Mesothelial cell of epicardium (in vitro differentiated cells): ENCODE data around the gene CIZ1. TPM values are rescaled to one million over a fixed set of nuclear protein-coding genes. Genes with fewer than 3 reads are reported as not detected.

Experiments
- DNase-seq, 2 experiments: peaks; one replicate each; pipeline ENCODE4 v3.0.0; 2021; ENCODE audit warnings: low spot score in 2 of 2; ENCODE audit not compliant: unreplicated experiment in 2 of 2
- H3K27ac Mint-ChIP-seq: 2 replicates; pipeline ENCODE4 v1.8.0; 2021; ENCODE audit warnings: mixed read lengths
- H3K27me3 Mint-ChIP-seq: 2 replicates; pipeline ENCODE4 v1.8.0; 2021; ENCODE audit warnings: low read depth, mixed read lengths
- H3K36me3 Mint-ChIP-seq: 2 replicates; pipeline ENCODE4 v1.8.0; 2021; ENCODE audit warnings: mixed read lengths
- H3K4me1 Mint-ChIP-seq: 2 replicates; pipeline ENCODE4 v1.8.0; 2021; ENCODE audit warnings: mixed read lengths
- H3K4me3 Mint-ChIP-seq: 2 replicates; pipeline ENCODE4 v1.8.0; 2021; ENCODE audit warnings: mild to moderate bottlenecking, moderate library complexity, mixed read lengths
- H3K9me3 Mint-ChIP-seq: 2 replicates; pipeline ENCODE4 v1.8.0; 2021; ENCODE audit warnings: mixed read lengths
- CTCF ChIP-seq: fragments of 200-600 bp; sonication (generic); IDR thresholded peaks from one replicate; pipeline ENCODE4 v1.5.0; 2021; ENCODE audit warnings: antibody characterized with exemption; ENCODE audit not compliant: unreplicated experiment
- total RNA-seq: library from RNA; stranded (reverse); gene quantifications from 3 replicates; pipeline ENCODE4 v1.2.1, GENCODE V29; 2021

The CIZ1 gene
- total RNA-seq, 1 donor from 2014 or later = 152 TPM

DNA sequence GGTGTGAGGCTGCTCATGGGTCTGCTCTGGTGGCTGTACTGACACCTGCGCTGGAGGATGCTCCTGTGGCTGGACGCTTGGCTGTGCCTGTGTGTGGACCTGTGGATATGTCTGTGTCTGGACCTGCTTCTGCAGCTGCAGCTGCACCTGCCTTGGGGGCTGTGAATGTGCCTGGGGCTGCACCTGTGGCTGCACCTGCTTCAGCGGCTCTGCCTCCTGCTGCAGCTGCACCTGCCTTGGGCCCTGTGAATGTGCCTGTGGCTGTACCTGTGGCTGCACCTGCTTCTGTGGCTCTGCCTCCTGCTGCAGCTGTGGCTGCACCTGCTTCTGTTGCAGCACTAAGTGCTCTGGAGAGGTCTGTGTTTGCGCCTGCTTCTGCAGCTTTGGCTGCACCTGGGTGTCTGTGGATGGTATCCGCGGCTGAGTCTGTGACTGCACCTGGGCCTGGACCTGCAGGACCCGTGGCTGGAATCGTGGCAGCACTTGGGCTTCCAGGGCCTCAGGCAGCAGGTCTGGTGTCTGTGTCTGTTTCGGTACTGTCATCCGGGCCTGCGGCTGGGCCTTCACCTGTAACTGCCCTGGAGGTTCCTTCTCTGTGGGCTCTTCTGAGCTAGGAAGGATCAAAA is 12.5 kb downstream of the CIZ1 start:
- Mint-ChIP-seq H3K27me3 (no peaks in the 10 kb centered on the region), H3K9me3 (no peaks in the 10 kb centered on the region), H3K27ac (no peak overlapping the region), H3K4me1 (peaks cover 2% of the 10 kb centered on the region), H3K4me3 (no peak overlapping the region), H3K36me3 (peaks cover 55% of the 10 kb centered on the region)
- no peak for TF ChIP-seq CTCF
- DNase-seq = no peak

DNA sequence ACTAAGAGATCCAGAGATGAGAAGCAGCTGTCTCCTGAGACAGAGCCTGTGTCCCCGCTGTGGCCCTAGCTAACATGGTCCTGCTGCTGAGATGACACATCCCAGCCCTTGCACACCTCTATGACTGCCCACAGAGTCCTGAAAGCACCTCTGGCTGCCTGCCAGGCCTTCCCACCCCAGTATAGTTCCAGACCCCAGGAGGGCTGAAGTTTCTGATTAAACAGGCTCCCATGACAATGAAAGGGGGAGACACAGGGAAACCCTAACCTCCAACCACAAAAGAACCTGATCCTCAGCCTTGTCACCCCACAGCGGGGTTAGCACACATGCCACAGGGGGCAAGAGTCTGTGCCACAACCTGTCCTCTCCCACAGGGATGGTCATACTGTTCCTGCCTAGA is 15.6 kb downstream of the CIZ1 start:
- Mint-ChIP-seq H3K9me3 (no peaks in the 10 kb centered on the region), H3K4me1 (peaks cover 2% of the 10 kb centered on the region), H3K27ac (no peak overlapping the region), H3K27me3 (no peaks in the 10 kb centered on the region), H3K4me3 (no peak overlapping the region), H3K36me3 (peaks cover 41% of the 10 kb centered on the region)
- DNase-seq = no peak
- TF ChIP-seq CTCF = no peak

- DNase-seq = no peak
- H3K9me3 Mint-ChIP-seq = no peaks in the 10 kb centered on the region
- no peak overlapping the region for H3K4me3 Mint-ChIP-seq
- peaks cover 2% of the 10 kb centered on the region for H3K4me1 Mint-ChIP-seq
- no peaks in the 10 kb centered on the region for H3K27me3 Mint-ChIP-seq
- H3K36me3 Mint-ChIP-seq = peaks cover 37% of the 10 kb centered on the region
- no peak overlapping the region for H3K27ac Mint-ChIP-seq
- no peak for TF ChIP-seq CTCF
These were observed 16.2 kb downstream of the CIZ1 start for GRCh38 chr9:128175102-128175563.

- DNase-seq = no peak
- Mint-ChIP-seq H3K9me3 (no peaks in the 10 kb centered on the region), H3K27ac (no peak overlapping the region), H3K36me3 (peaks cover 32% of the 10 kb centered on the region), H3K4me3 (no peak overlapping the region), H3K27me3 (no peaks in the 10 kb centered on the region), H3K4me1 (peaks cover 2% of the 10 kb centered on the region)
- no peak for TF ChIP-seq CTCF
These were observed 17.3 kb downstream of the CIZ1 start for GRCh38 chr9:128174062-128174461.

GRCh38 chr9:128169925-128170324 is 21.4 kb downstream of the CIZ1 start:
- Mint-ChIP-seq H3K36me3 (peaks cover 33% of the 10 kb centered on the region), H3K9me3 (no peaks in the 10 kb centered on the region), H3K4me1 (no peaks in the 10 kb centered on the region), H3K27me3 (no peaks in the 10 kb centered on the region), H3K27ac (no peak overlapping the region), H3K4me3 (no peak overlapping the region)
- DNase-seq = no peak
- no peak for TF ChIP-seq CTCF

DNA sequence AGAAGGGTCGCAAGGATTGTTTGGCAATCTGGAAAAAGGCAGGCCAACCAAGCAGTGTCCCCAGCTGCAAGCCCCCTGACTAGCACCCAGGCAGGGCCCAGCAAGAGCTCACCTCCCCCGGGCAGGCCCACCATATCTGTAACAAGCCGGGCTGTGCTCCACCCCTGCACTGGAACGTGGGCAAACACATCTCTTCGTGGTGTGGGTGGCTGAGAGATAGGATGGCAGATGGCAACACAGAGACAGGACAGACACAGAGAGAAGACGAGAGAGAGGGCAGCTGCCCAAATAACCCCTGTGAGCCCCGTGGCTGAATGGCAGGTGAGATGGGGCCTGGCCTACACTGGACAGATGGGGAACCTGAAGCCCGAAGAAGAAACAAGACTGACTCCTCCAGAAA is 21.9 kb downstream of the CIZ1 start:
- Mint-ChIP-seq H3K27ac (no peak overlapping the region), H3K36me3 (peaks cover 33% of the 10 kb centered on the region), H3K9me3 (no peaks in the 10 kb centered on the region), H3K27me3 (no peaks in the 10 kb centered on the region), H3K4me1 (no peaks in the 10 kb centered on the region), H3K4me3 (no peak overlapping the region)
- no peak for DNase-seq
- TF ChIP-seq CTCF = no peak
